Activated T-helper 1 cell treated with anti-CD3 and anti-CD28 coated beads, Interleukin-12 subunit alpha, Interleukin-12 subunit beta, Interleukin-2, Interleukin-4 antibody, amounts not matched to agents 30 ng/mL and 10 ng/mL and 1 ng/mL, durations not matched to agents 14 hours and 24 hours and 36 hours (primary cell): ENCODE measurements around the gene ELMOD3. TPM values are rescaled to one million over a fixed set of nuclear protein-coding genes. Genes with fewer than 3 reads are reported as not detected.
"Not testable (repeated sequence)": the region's sequence is repeated elsewhere in the genome, so short reads cannot be mapped to it uniquely, and the experiment has no call there.

ENCODE experiments used
- DNase-seq: peaks from one replicate; pipeline ENCODE4 v3.0.0; 2021; ENCODE audit warnings: low spot score
- H3K27ac Mint-ChIP-seq: one replicate; pipeline ENCODE4 v1.8.0; 2021; ENCODE audit warnings: mild to moderate bottlenecking, mixed read lengths
- H3K27me3 Mint-ChIP-seq: one replicate; pipeline ENCODE4 v1.8.0; 2022; ENCODE audit warnings: mild to moderate bottlenecking, moderate library complexity, mixed read lengths; ENCODE audit not compliant: insufficient read depth
- H3K36me3 Mint-ChIP-seq: one replicate; pipeline ENCODE4 v1.8.0; 2021; ENCODE audit warnings: low read depth, mixed read lengths
- H3K4me1 Mint-ChIP-seq: one replicate; pipeline ENCODE4 v1.8.0; 2021; ENCODE audit warnings: low read depth, mixed read lengths
- H3K4me3 Mint-ChIP-seq: one replicate; pipeline ENCODE4 v1.8.0; 2021; ENCODE audit warnings: mild to moderate bottlenecking, moderate library complexity, mixed read lengths
- H3K9me3 Mint-ChIP-seq: one replicate; pipeline ENCODE4 v1.8.0; 2021; ENCODE audit warnings: mixed read lengths
- intact Hi-C: fragments of 100-400 bp; cut with micrococcal nuclease; formaldehyde crosslinking; loops from one replicate; pipeline ENCODE4 v1.15.1; 2024
- total RNA-seq: library from RNA; stranded (reverse); gene quantifications from 2 replicates; pipeline ENCODE4 v1.2.3, GENCODE V29; 2022

The ELMOD3 gene
- total RNA-seq, 1 donor from 2014 or later: 15.9 TPM

DNA sequence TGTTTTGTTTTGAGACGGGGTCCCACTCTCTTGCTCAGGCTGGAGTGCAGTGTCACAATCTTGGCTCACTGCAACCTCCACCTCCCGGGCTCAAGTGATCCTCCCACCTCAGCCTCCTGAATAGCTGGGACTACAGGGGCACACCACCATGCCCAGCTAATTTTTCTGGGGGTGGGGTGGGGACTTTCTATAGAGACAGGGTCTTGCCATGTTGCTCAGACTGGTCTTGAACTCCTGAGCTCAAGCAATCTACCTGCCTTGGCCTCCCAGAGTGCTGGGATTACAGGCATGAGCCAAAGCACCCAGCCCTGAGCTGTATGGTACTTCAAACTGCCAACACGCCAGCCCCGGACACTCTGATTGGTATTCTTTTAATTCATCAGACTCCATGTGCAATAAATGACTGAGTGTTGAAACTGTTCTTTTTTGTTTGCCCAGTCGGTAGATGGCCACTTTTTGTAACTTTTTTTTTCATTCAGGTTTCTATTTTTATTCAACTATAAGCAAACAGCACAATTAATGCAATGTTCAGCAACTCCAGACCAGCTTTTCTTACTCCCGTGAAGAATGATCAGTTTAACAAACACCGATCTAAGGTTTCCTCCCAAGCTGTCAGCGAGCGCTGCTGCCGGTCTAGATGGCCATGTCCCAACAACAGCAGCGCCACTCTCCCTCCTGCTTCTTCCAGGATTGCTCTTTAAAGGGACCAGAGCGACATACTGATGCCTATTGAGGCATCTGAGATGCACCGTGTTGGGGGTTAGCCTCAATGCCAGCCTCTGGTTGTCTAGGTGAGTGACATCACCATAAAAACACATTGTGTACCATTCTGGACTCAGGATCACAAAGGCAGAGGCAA, 14.3 kb upstream of the ELMOD3 start:
- H3K27me3 Mint-ChIP-seq: peaks cover 16% of the 10 kb centered on the region
- intact Hi-C loops: no loop called here
- H3K36me3 Mint-ChIP-seq: peaks cover 13% of the 10 kb centered on the region
- no peaks in the 10 kb centered on the region for H3K9me3 Mint-ChIP-seq
- H3K27ac Mint-ChIP-seq: no peak overlapping the region
- H3K4me1 Mint-ChIP-seq: no peaks in the 10 kb centered on the region
- no peak overlapping the region for H3K4me3 Mint-ChIP-seq
- DNase-seq: no peak

DNA sequence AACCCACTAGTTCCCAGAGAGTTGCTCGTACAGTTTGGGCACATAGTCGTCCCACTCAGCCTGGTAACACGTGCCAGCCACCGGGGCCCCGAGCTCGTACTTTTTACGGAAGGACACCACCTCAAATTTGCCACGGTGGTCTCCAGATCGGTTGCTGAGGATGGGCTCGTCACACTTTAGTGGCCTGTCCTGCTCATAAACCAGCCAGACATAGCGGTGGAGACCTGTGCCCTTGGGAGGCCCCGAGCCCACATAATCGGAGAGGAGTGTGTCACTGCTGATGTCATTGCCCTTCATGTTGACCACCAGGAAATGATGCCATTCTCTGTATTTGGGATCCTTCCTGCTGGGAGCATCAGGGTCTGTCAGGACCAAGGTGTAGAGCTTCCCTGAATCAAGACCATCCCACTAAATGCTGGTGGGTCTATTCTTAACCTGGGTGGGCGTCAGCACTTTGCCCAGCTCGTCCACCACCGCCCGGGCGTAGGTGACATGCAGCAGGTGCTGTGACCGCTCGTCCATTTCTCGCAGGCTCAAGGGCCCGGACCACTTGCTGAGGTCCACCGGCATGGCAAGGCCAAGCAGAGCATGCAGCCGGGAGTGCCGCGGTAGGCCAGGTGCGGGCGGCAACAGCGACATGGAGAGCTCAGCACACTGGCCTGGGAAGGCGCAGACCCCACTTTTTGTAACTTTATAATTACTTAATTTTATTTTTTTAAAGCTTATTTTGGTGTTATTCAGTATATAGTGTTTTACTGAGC, 13.1 kb upstream of the ELMOD3 start:
- DNase-seq: no peak
- Mint-ChIP-seq H3K27me3 (peaks cover 16% of the 10 kb centered on the region), H3K4me3 (no peak overlapping the region), H3K4me1 (no peaks in the 10 kb centered on the region), H3K36me3 (peaks cover 13% of the 10 kb centered on the region), H3K9me3 (no peaks in the 10 kb centered on the region), H3K27ac (no peak overlapping the region)
- intact Hi-C loops: no loop called here

DNA sequence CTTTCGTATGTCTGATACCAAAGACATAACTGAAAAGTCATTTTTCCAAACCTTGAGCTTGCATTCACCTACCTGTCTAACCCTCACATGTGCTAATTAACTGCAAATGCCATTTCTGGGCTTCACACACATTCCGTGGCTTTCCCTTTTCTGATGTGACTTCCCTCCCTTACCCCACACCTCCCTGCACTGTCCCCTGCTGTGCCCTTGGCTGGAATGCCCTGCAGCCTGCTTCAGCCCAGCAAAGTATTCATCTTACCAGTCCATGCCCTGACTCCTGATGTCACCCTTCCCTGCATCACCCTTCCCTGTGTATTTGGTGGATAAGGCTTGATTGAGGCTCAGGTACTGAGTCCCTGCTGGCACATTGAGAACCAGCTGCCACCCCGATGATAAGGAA, 12.4 kb upstream of the ELMOD3 start:
- intact Hi-C loops: no loop called here
- peaks cover 16% of the 10 kb centered on the region for H3K27me3 Mint-ChIP-seq
- peaks cover 15% of the 10 kb centered on the region for H3K36me3 Mint-ChIP-seq
- H3K4me1 Mint-ChIP-seq: no peaks in the 10 kb centered on the region
- no peak for DNase-seq
- H3K9me3 Mint-ChIP-seq: no peaks in the 10 kb centered on the region
- no peak overlapping the region for H3K4me3 Mint-ChIP-seq
- no peak overlapping the region for H3K27ac Mint-ChIP-seq

DNA sequence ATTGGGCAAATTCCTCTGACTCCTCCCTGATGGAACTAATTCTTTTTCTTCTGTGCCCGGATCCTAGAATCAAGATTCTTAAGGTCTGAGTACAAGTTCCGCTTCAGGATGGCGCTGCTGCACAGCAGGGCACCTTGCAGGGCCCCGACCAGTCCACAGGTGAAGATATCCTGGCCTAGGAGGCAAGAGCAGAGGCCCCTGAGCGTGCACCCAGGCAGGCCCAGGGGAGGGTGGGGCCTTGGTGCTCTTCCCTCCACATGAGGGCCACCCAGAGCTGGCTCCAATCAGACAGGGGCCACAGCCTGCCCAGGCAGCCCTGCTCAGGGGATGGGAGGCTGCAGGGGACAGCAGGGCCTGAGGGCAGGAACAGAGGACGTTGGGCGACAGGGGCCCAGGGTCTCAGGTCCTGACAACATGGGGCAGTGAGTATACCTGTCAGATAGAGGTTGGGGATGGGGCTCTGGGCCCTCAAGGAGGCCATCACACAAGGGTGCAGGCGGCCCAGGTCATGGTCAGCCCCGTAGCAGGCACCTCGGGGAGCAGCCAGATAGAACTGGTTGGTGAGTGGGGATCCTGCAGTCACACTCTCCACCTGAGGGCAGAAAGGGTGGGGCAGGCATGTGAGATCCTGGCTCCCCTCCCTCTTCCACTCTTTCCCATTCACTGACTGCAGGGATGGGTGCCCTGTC, 11.2 kb upstream of the ELMOD3 start:
- not testable (repeated sequence) for DNase-seq, H3K4me1 Mint-ChIP-seq, H3K27me3 Mint-ChIP-seq, H3K4me3 Mint-ChIP-seq, H3K27ac Mint-ChIP-seq, H3K9me3 Mint-ChIP-seq
- intact Hi-C loops: loop anchor here (1.0 kb wide), 1 partner anchor 26 kb away; no protein-coding TSS in a partner anchor
- peaks cover 21% of the 10 kb centered on the region for H3K36me3 Mint-ChIP-seq

DNA sequence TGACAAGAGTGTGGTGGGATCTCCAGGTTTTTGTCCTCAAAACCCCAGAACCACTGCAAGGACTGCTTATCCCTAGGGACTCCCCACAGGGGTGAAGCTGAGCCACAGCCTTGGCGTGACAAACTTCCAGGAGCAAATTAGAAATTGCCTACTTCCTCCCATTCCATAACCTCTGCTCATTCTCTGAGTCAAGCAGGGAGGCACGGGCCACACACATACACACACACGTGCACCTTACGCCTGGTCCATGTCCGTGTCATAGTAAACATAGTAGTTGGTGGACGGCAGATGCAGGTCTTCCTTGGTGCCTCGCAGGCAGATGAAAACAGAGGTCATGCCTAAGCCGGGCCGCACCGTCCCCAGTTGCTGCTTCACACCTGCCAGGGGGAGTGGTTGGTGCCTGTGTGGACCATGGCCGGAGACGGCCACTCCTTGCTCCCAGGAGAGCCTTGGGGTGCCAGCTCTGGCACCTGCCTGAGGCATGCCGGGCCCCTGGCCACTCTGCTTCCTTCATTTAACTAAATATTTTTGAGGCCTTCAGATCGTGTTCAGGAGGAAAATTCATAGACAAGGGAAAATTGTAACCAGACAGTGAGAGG, 10.1 kb upstream of the ELMOD3 start:
- intact Hi-C loops: no loop called here
- Mint-ChIP-seq H3K27ac (no peak overlapping the region), H3K36me3 (peaks cover 21% of the 10 kb centered on the region), H3K4me1 (no peaks in the 10 kb centered on the region), H3K4me3 (no peak overlapping the region), H3K9me3 (no peaks in the 10 kb centered on the region), H3K27me3 (peaks cover 5% of the 10 kb centered on the region)
- DNase-seq: no peak

DNA sequence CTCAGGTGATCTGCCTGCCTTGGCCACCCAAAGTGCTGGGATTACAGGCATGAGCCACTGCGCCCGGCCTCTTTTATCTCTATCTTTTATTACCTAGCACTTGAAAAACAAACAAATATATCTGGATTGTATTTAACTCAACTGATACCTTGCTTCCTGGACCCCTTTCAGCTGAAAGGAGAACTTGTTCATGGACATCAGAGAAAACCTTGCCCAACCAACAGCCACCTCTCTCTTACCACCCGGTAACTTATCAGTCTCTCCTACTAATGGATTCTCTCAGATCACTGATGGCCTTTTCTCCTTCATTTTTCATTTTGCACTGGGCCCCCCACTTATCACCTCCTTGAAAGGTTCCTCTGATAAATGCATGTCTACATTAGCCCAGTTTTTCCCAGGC, 7.0 kb upstream of the ELMOD3 start:
- DNase-seq: no peak

DNA sequence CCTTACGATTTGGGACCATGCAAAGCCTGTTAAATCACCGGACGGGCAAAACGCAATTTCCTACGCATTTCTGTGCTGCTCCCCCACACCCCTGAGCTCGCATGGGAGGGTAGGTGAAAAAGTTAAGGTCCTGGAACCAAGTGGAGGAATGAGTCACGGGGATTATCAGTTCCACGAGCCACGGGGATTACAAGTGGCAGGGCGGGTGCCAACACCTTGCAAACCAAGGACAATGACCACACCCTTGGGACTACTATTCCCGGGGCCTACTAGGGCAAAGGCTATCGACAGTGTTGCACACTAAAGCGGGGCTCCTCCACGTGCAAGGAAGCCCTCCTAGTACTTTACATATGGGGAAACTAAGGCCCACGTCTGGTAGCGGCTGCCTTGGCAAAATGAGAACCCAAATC, 688 bp upstream of the ELMOD3 start:
- peaks cover 31% of the 10 kb centered on the region for H3K36me3 Mint-ChIP-seq
- no peaks in the 10 kb centered on the region for H3K9me3 Mint-ChIP-seq
- DNase-seq: no peak
- peak overlapping the region; percentile 98 for H3K27ac Mint-ChIP-seq
- intact Hi-C loops: loop anchor here (1.0 to 10.0 kb wide), 12 partner anchors 26 to 1088 kb away; partner anchors contain the start of genes GGCX, IMMT, KDM3A and MRPL35
- H3K4me3 Mint-ChIP-seq: peak overlapping the region; percentile 100
- no peaks in the 10 kb centered on the region for H3K27me3 Mint-ChIP-seq
- H3K4me1 Mint-ChIP-seq: peaks cover 44% of the 10 kb centered on the region

More for the DNA sequence above, 7.0 kb upstream of the ELMOD3 start:
- Mint-ChIP-seq H3K36me3 (peaks cover 33% of the 10 kb centered on the region), H3K27ac (no peak overlapping the region), H3K9me3 (no peaks in the 10 kb centered on the region), H3K4me3 (no peak overlapping the region), H3K4me1 (peaks cover 2% of the 10 kb centered on the region), H3K27me3 (no peaks in the 10 kb centered on the region)
- intact Hi-C loops: no loop called here

DNA sequence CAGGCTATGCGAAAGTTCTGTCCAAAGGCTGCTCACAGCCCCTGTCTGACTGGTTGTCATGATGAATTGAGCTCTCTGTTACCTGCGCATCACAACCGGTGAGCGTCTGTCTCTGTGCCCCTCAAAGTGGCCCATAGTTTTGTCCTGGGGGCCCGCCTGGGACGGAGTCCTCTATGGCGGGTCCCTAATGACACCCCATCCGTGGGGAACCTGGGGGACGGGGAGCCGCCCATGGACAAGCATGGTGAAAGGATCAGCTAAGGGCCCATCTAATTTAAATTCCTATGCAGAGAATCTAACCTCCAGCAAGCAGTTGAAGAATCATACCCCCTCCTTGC, 473 bp downstream of the ELMOD3 start:
- H3K27me3 Mint-ChIP-seq: no peaks in the 10 kb centered on the region
- intact Hi-C loops: loop anchor here (2.0 to 10.0 kb wide), 2 partner anchors 198 to 840 kb away; partner anchors contain the start of genes IMMT and MRPL35
- H3K4me1 Mint-ChIP-seq: peaks cover 44% of the 10 kb centered on the region
- peak overlapping the region; percentile 98 for H3K27ac Mint-ChIP-seq
- H3K9me3 Mint-ChIP-seq: no peaks in the 10 kb centered on the region
- no peak for DNase-seq
- H3K4me3 Mint-ChIP-seq: peak overlapping the region; percentile 100
- H3K36me3 Mint-ChIP-seq: peaks cover 31% of the 10 kb centered on the region

DNA sequence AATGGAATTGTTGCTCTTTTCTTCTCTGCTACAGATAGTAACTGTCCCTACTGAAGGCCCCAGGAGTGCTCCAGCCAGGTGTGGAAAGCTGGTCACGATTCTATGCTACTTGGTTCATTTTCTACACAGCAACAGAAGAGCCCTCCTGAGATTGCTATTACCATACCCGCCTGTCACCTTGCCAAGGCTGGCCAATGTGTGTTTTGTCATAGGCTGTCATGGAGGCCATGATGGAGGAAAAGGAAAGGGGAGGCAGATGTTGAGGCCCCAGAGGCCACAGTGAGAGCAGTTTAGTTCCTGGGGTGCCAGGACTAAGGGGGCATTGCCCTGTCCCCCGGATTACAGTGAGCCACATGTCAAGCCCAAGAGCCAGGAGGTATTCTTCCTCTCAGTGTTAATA, 952 bp downstream of the ELMOD3 start:
- H3K27ac Mint-ChIP-seq: peak overlapping the region; percentile 73
- DNase-seq: no peak
- peaks cover 44% of the 10 kb centered on the region for H3K4me1 Mint-ChIP-seq
- intact Hi-C loops: loop anchor here (2.0 to 10.0 kb wide), 2 partner anchors 197 to 839 kb away; partner anchors contain the start of genes IMMT and MRPL35
- peak overlapping the region; percentile 100 for H3K4me3 Mint-ChIP-seq
- H3K9me3 Mint-ChIP-seq: no peaks in the 10 kb centered on the region
- H3K27me3 Mint-ChIP-seq: no peaks in the 10 kb centered on the region
- peaks cover 28% of the 10 kb centered on the region for H3K36me3 Mint-ChIP-seq

DNA sequence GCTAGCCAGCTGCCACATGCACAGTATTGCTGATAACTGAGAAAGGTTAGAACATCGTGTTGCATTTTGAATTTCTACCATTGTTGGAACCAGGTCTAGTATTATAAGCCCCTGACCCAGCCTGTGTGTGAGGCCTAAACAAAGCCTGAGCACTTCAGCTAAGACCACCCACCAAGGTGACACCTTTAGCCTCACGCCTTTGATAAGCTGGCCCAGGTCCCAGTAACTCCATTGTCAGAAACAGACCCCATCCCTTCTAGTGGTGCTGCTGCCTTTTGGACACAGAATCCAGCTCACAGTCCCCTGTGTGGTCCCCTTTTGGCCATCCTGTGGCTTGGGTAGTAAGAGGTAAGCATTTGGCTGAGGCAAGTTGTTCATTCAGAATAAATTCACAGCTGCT, 1.6 kb downstream of the ELMOD3 start:
- no peak overlapping the region for H3K27ac Mint-ChIP-seq
- no peak for DNase-seq
- no peaks in the 10 kb centered on the region for H3K27me3 Mint-ChIP-seq
- H3K9me3 Mint-ChIP-seq: no peaks in the 10 kb centered on the region
- H3K4me3 Mint-ChIP-seq: no peak overlapping the region
- H3K4me1 Mint-ChIP-seq: peaks cover 44% of the 10 kb centered on the region
- peaks cover 23% of the 10 kb centered on the region for H3K36me3 Mint-ChIP-seq
- intact Hi-C loops: loop anchor here (10.0 kb wide), 1 partner anchor 839 kb away; the partner anchor contains the start of genes IMMT and MRPL35

DNA sequence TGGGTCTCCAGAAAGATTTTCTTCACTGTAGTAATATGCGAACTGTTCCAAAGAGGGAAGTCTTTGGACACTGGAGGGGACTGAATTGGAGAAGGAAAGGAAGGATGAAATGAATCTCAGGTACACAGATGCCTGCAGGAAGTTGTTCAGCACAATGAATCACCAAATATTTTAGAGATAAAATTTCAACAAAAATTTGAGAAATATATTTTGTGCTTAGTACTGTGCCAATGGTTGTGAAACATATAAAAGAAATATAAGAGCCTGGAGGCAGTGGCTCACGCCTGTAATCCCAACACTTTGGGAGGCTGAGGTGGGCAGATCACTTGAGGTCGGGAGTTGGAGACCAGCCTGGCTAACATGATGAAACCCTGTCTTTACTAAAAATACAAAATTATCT, 3.2 kb downstream of the ELMOD3 start:
- no peaks in the 10 kb centered on the region for H3K9me3 Mint-ChIP-seq
- no peak overlapping the region for H3K27ac Mint-ChIP-seq
- peaks cover 42% of the 10 kb centered on the region for H3K4me1 Mint-ChIP-seq
- H3K4me3 Mint-ChIP-seq: no peak overlapping the region
- H3K36me3 Mint-ChIP-seq: peaks cover 29% of the 10 kb centered on the region
- no peak for DNase-seq
- intact Hi-C loops: loop anchor here (10.0 kb wide), 1 partner anchor 837 kb away; the partner anchor contains the start of genes IMMT and MRPL35
- no peaks in the 10 kb centered on the region for H3K27me3 Mint-ChIP-seq

DNA sequence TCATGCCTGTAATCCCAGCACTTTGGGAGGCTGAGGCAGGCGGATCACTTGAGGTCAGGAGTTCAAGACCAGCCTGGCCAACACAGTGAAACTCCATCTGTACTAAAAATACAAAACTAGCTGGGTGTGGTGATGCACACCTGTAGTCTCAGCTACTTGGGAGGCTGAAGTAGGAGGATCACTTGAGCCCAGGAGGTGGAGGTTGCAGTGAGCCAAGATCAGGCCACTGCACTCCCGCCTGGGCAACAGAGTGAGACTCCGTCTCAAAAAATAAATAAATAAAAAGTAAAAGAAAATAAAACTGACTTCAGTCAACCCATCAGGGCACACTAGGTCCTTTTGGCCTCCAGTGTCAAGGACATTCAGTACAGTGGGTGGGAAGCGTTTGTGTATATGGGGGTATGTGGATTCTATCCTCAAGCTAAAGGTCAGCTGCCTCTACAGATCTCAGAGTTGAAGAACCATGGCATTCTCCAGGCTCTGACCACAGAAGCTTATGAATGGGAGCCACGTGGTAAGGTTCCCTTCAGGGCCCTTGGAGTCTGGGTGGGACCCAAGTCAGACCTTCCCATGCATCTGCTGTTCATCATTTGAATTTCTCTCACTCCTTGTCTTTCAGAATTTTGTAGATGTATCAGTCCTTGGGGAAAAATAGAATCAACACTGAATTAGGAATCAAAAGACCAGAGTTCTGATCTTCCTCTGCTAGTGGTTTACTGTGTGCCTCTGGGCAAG, 8.3 kb downstream of the ELMOD3 start:
- H3K9me3 Mint-ChIP-seq, H3K27ac Mint-ChIP-seq, H3K4me1 Mint-ChIP-seq, DNase-seq, H3K27me3 Mint-ChIP-seq, H3K4me3 Mint-ChIP-seq, intact Hi-C loops: not testable (repeated sequence)
- peaks cover 22% of the 10 kb centered on the region for H3K36me3 Mint-ChIP-seq
